Measurements from ENCODE around the gene ADCY6.

Gene ADCY6

GRCh38 chr12:48773686-48774085 lies 15.2 kb downstream of the ADCY6 start:
- no peaks in the 10 kb centered on the region for H3K79me2 ChIP-seq (ENCODE audit: control insufficient read depth, insufficient read depth, low read length)
- H4K8ac ChIP-seq (ENCODE audit: low read depth, low read length): no peak overlapping the region
- no peak overlapping the region for H2BK5ac ChIP-seq (ENCODE audit: low read length)
- no peak overlapping the region for H3K4me2 ChIP-seq (ENCODE audit: low read length)
- H3K9ac ChIP-seq (ENCODE audit: low read length): no peak overlapping the region
- H4K5ac ChIP-seq (ENCODE audit: low read length): no peak overlapping the region
- H2AK5ac ChIP-seq (ENCODE audit: low read length): no peak overlapping the region
- H3K4ac ChIP-seq (ENCODE audit: low read depth, low read length): no peak overlapping the region
- no peaks in the 10 kb centered on the region for H3K79me1 ChIP-seq (ENCODE audit: low read length)
- H2BK120ac ChIP-seq (ENCODE audit: low read depth, low read length): no peak overlapping the region
- no peaks in the 10 kb centered on the region for H3K4me1 ChIP-seq (ENCODE audit: control insufficient read depth, low read depth, low read length)
- H3K36me3 ChIP-seq (ENCODE audit: control insufficient read depth, insufficient read depth, low read length): no peaks in the 10 kb centered on the region
- no peak overlapping the region for H3K23ac ChIP-seq (ENCODE audit: low read length)
- no peaks in the 10 kb centered on the region for H3K27me3 ChIP-seq (ENCODE audit: insufficient read depth, low read length, poor library complexity)
- H2BK15ac ChIP-seq (replicated peaks; ENCODE audit: low read depth): no peak overlapping the region
- no peak overlapping the region for H3K56ac ChIP-seq (ENCODE audit: low read length)
- no CpG with 5 or more reads among the region's 5 CpGs for WGBS (ENCODE audit: extremely low coverage, insufficient coverage, low lambda C conversion rate)
- no peak for DNase-seq
- no peak overlapping the region for H3K4me3 ChIP-seq (ENCODE audit: low read length)
- no peak overlapping the region for H3K18ac ChIP-seq (ENCODE audit: low read length)
- H3K27ac ChIP-seq (ENCODE audit: low read depth, low read length): no peak overlapping the region

GRCh38 chr12:48771588-48772112 lies 17.2 kb downstream of the ADCY6 start:
- no peak overlapping the region for H2BK15ac ChIP-seq (replicated peaks; ENCODE audit: low read depth)
- H3K79me2 ChIP-seq (ENCODE audit: control insufficient read depth, insufficient read depth, low read length): no peaks in the 10 kb centered on the region
- no peaks in the 10 kb centered on the region for H3K79me1 ChIP-seq (ENCODE audit: low read length)
- H3K56ac ChIP-seq (ENCODE audit: low read length): no peak overlapping the region
- no peak overlapping the region for H2BK5ac ChIP-seq (ENCODE audit: low read length)
- no peak overlapping the region for H2AK5ac ChIP-seq (ENCODE audit: low read length)
- no peak overlapping the region for H4K5ac ChIP-seq (ENCODE audit: low read length)
- no CpG with 5 or more reads among the region's 13 CpGs for WGBS (ENCODE audit: extremely low coverage, insufficient coverage, low lambda C conversion rate)
- no peak overlapping the region for H3K27ac ChIP-seq (ENCODE audit: low read depth, low read length)
- H3K4ac ChIP-seq (ENCODE audit: low read depth, low read length): no peak overlapping the region
- H2BK120ac ChIP-seq (ENCODE audit: low read depth, low read length): no peak overlapping the region
- H3K36me3 ChIP-seq (ENCODE audit: control insufficient read depth, insufficient read depth, low read length): no peaks in the 10 kb centered on the region
- no peak overlapping the region for H3K4me2 ChIP-seq (ENCODE audit: low read length)
- H3K4me3 ChIP-seq (ENCODE audit: low read length): no peak overlapping the region
- H3K27me3 ChIP-seq (ENCODE audit: insufficient read depth, low read length, poor library complexity): no peaks in the 10 kb centered on the region
- no peak overlapping the region for H3K18ac ChIP-seq (ENCODE audit: low read length)
- H3K9ac ChIP-seq (ENCODE audit: low read length): no peak overlapping the region
- H4K8ac ChIP-seq (ENCODE audit: low read depth, low read length): no peak overlapping the region
- peaks cover 2% of the 10 kb centered on the region for H3K4me1 ChIP-seq (ENCODE audit: control insufficient read depth, low read depth, low read length)
- no peak overlapping the region for H3K23ac ChIP-seq (ENCODE audit: low read length)
- no peak for DNase-seq

- H3K79me2 ChIP-seq (ENCODE audit: control insufficient read depth, insufficient read depth, low read length): no peaks in the 10 kb centered on the region
- DNase-seq: no peak
- no peaks in the 10 kb centered on the region for H3K27me3 ChIP-seq (ENCODE audit: insufficient read depth, low read length, poor library complexity)
Observed at GRCh38 chr12:48770756-48771155, 18.1 kb downstream of the ADCY6 start.

GRCh38 chr12:48768736-48769135 lies 20.2 kb downstream of the ADCY6 start:
- no peak overlapping the region for H4K8ac ChIP-seq (ENCODE audit: low read depth, low read length)

More at GRCh38 chr12:48770756-48771155, 18.1 kb downstream of the ADCY6 start:
- no peak overlapping the region for H3K23ac ChIP-seq (ENCODE audit: low read length)
- no peak overlapping the region for H3K18ac ChIP-seq (ENCODE audit: low read length)
- no peak overlapping the region for H2BK5ac ChIP-seq (ENCODE audit: low read length)
- no peaks in the 10 kb centered on the region for H3K36me3 ChIP-seq (ENCODE audit: control insufficient read depth, insufficient read depth, low read length)
- no peak overlapping the region for H3K4me3 ChIP-seq (ENCODE audit: low read length)
- H3K27ac ChIP-seq (ENCODE audit: low read depth, low read length): no peak overlapping the region
- H2AK5ac ChIP-seq (ENCODE audit: low read length): no peak overlapping the region
- no peak overlapping the region for H3K4me2 ChIP-seq (ENCODE audit: low read length)
- no peaks in the 10 kb centered on the region for H3K79me1 ChIP-seq (ENCODE audit: low read length)
- no CpG with 5 or more reads among the region's 10 CpGs for WGBS (ENCODE audit: extremely low coverage, insufficient coverage, low lambda C conversion rate)
- H3K4me1 ChIP-seq (ENCODE audit: control insufficient read depth, low read depth, low read length): peaks cover 2% of the 10 kb centered on the region
- H2BK15ac ChIP-seq (replicated peaks; ENCODE audit: low read depth): no peak overlapping the region
- H2BK120ac ChIP-seq (ENCODE audit: low read depth, low read length): no peak overlapping the region
- no peak overlapping the region for H3K4ac ChIP-seq (ENCODE audit: low read depth, low read length)
- no peak overlapping the region for H4K5ac ChIP-seq (ENCODE audit: low read length)
- no peak overlapping the region for H3K9ac ChIP-seq (ENCODE audit: low read length)
- H3K56ac ChIP-seq (ENCODE audit: low read length): no peak overlapping the region
- no peak overlapping the region for H4K8ac ChIP-seq (ENCODE audit: low read depth, low read length)

GRCh38 chr12:48768147-48768546 lies 20.7 kb downstream of the ADCY6 start:
- H2AK5ac ChIP-seq (ENCODE audit: low read length): no peak overlapping the region
- H3K4me3 ChIP-seq (ENCODE audit: low read length): no peak overlapping the region
- H3K56ac ChIP-seq (ENCODE audit: low read length): peak overlapping the region; percentile 7
- H3K79me2 ChIP-seq (ENCODE audit: control insufficient read depth, insufficient read depth, low read length): no peaks in the 10 kb centered on the region
- H3K4me2 ChIP-seq (ENCODE audit: low read length): no peak overlapping the region
- H3K4me1 ChIP-seq (ENCODE audit: control insufficient read depth, low read depth, low read length): peaks cover 2% of the 10 kb centered on the region
- no peak overlapping the region for H2BK15ac ChIP-seq (replicated peaks; ENCODE audit: low read depth)
- H3K18ac ChIP-seq (ENCODE audit: low read length): no peak overlapping the region
- no peak overlapping the region for H2BK120ac ChIP-seq (ENCODE audit: low read depth, low read length)
- no peaks in the 10 kb centered on the region for H3K27me3 ChIP-seq (ENCODE audit: insufficient read depth, low read length, poor library complexity)
- no peak overlapping the region for H3K27ac ChIP-seq (ENCODE audit: low read depth, low read length)
- no peak overlapping the region for H4K8ac ChIP-seq (ENCODE audit: low read depth, low read length)
- WGBS (ENCODE audit: extremely low coverage, insufficient coverage, low lambda C conversion rate): no CpG with 5 or more reads among the region's 2 CpGs
- no peak overlapping the region for H3K9ac ChIP-seq (ENCODE audit: low read length)
- H3K23ac ChIP-seq (ENCODE audit: low read length): no peak overlapping the region
- peak; percentile 59 for DNase-seq
- H2BK5ac ChIP-seq (ENCODE audit: low read length): no peak overlapping the region
- no peak overlapping the region for H4K5ac ChIP-seq (ENCODE audit: low read length)
- no peaks in the 10 kb centered on the region for H3K79me1 ChIP-seq (ENCODE audit: low read length)
- H3K36me3 ChIP-seq (ENCODE audit: control insufficient read depth, insufficient read depth, low read length): no peaks in the 10 kb centered on the region
- no peak overlapping the region for H3K4ac ChIP-seq (ENCODE audit: low read depth, low read length)

More at GRCh38 chr12:48768736-48769135, 20.2 kb downstream of the ADCY6 start:
- H4K5ac ChIP-seq (ENCODE audit: low read length): no peak overlapping the region
- no peak overlapping the region for H2BK5ac ChIP-seq (ENCODE audit: low read length)
- H3K4ac ChIP-seq (ENCODE audit: low read depth, low read length): no peak overlapping the region
- H3K79me2 ChIP-seq (ENCODE audit: control insufficient read depth, insufficient read depth, low read length): no peaks in the 10 kb centered on the region
- WGBS (ENCODE audit: extremely low coverage, insufficient coverage, low lambda C conversion rate): no CpG with 5 or more reads among the region's 9 CpGs
- no peak overlapping the region for H2BK120ac ChIP-seq (ENCODE audit: low read depth, low read length)
- no peak overlapping the region for H3K4me2 ChIP-seq (ENCODE audit: low read length)
- H3K56ac ChIP-seq (ENCODE audit: low read length): no peak overlapping the region
- no peaks in the 10 kb centered on the region for H3K79me1 ChIP-seq (ENCODE audit: low read length)
- H3K27me3 ChIP-seq (ENCODE audit: insufficient read depth, low read length, poor library complexity): no peaks in the 10 kb centered on the region
- H2BK15ac ChIP-seq (replicated peaks; ENCODE audit: low read depth): no peak overlapping the region
- H2AK5ac ChIP-seq (ENCODE audit: low read length): no peak overlapping the region
- no peaks in the 10 kb centered on the region for H3K36me3 ChIP-seq (ENCODE audit: control insufficient read depth, insufficient read depth, low read length)
- no peak overlapping the region for H3K9ac ChIP-seq (ENCODE audit: low read length)
- DNase-seq: no peak
- H3K4me3 ChIP-seq (ENCODE audit: low read length): no peak overlapping the region
- no peak overlapping the region for H3K18ac ChIP-seq (ENCODE audit: low read length)
- peaks cover 2% of the 10 kb centered on the region for H3K4me1 ChIP-seq (ENCODE audit: control insufficient read depth, low read depth, low read length)
- no peak overlapping the region for H3K23ac ChIP-seq (ENCODE audit: low read length)
- H3K27ac ChIP-seq (ENCODE audit: low read depth, low read length): no peak overlapping the region

- Histone ChIP-seq H3K4me3 (ENCODE audit: low read length) (no peak overlapping the region), H3K4ac (ENCODE audit: low read depth, low read length) (no peak overlapping the region), H2BK15ac (replicated peaks; ENCODE audit: low read depth) (no peak overlapping the region), H3K56ac (ENCODE audit: low read length) (no peak overlapping the region), H4K5ac (ENCODE audit: low read length) (no peak overlapping the region), H3K79me1 (ENCODE audit: low read length) (no peaks in the 10 kb centered on the region), H2BK5ac (ENCODE audit: low read length) (no peak overlapping the region), H4K8ac (ENCODE audit: low read depth, low read length) (no peak overlapping the region), H2BK120ac (ENCODE audit: low read depth, low read length) (no peak overlapping the region), H3K27me3 (ENCODE audit: insufficient read depth, low read length, poor library complexity) (no peaks in the 10 kb centered on the region), H3K9ac (ENCODE audit: low read length) (no peak overlapping the region), H3K79me2 (ENCODE audit: control insufficient read depth, insufficient read depth, low read length) (no peaks in the 10 kb centered on the region), H3K27ac (ENCODE audit: low read depth, low read length) (no peak overlapping the region), H3K4me1 (ENCODE audit: control insufficient read depth, low read depth, low read length) (peaks cover 2% of the 10 kb centered on the region), H3K18ac (ENCODE audit: low read length) (no peak overlapping the region), H3K36me3 (ENCODE audit: control insufficient read depth, insufficient read depth, low read length) (no peaks in the 10 kb centered on the region), H3K4me2 (ENCODE audit: low read length) (no peak overlapping the region), H2AK5ac (ENCODE audit: low read length) (no peak overlapping the region), H3K23ac (ENCODE audit: low read length) (no peak overlapping the region)
- no peak for DNase-seq
- no CpG with 5 or more reads among the region's 6 CpGs for WGBS (ENCODE audit: extremely low coverage, insufficient coverage, low lambda C conversion rate)
Observed at GRCh38 chr12:48767521-48767920, 21.4 kb downstream of the ADCY6 start.

Measured in mesendoderm (in vitro differentiated cells).